SK-N-SH treated with all-trans-retinoic acid at 6 μM for 48 hours (cell line): Measurements from ENCODE around the gene MAST1.

ENCODE experiments used
- ARNTL ChIP-seq: fragments of 450-650 bp; formaldehyde crosslinking; IDR thresholded peaks from 2 replicates; pipeline ENCODE4 v1.5.0; 2020; ENCODE audit warnings: low read depth, mild to moderate bottlenecking, moderate library complexity, borderline replicate concordance
- CSDC2 ChIP-seq: fragments of 250-450 bp; sonication (Bioruptor Pico); IDR thresholded peaks from 2 replicates; pipeline ENCODE4 v1.5.0; 2020; ENCODE audit warnings: mild to moderate bottlenecking, moderate library complexity
- ESRRG ChIP-seq: fragments of 250-450 bp; sonication (Bioruptor Pico); IDR thresholded peaks from 2 replicates; pipeline ENCODE4 v1.6.1; 2021; ENCODE audit warnings: mild to moderate bottlenecking
- GLIS3 ChIP-seq: fragments of 250-450 bp; sonication (Bioruptor Pico); IDR thresholded peaks from 2 replicates; pipeline ENCODE4 v1.5.0; 2020; ENCODE audit warnings: mild to moderate bottlenecking, moderate library complexity
- OSR1 ChIP-seq: fragments of 250-450 bp; sonication (Bioruptor Pico); IDR thresholded peaks from 2 replicates; pipeline ENCODE4 v1.8.0; 2022; ENCODE audit warnings: moderate library complexity, mild to moderate bottlenecking, inconsistent platforms
- PATZ1 ChIP-seq: fragments of 250-450 bp; sonication (Bioruptor Pico); IDR thresholded peaks from 2 replicates; pipeline ENCODE4 v1.8.0; 2020; ENCODE audit warnings: mild to moderate bottlenecking, moderate library complexity, borderline replicate concordance
- POU6F1 ChIP-seq: fragments of 250-450 bp; sonication (Bioruptor Pico); IDR thresholded peaks from 2 replicates; pipeline ENCODE4 v1.8.0; 2021; ENCODE audit warnings: low read depth, mild to moderate bottlenecking, moderate library complexity, borderline replicate concordance
- PPARA ChIP-seq: fragments of 250-450 bp; sonication (Bioruptor Pico); IDR thresholded peaks from 2 replicates; pipeline ENCODE4 v1.5.0; 2020; ENCODE audit warnings: mild to moderate bottlenecking, borderline replicate concordance
- RARB ChIP-seq: fragments of 250-450 bp; sonication (Bioruptor Pico); IDR thresholded peaks from 2 replicates; pipeline ENCODE4 v1.8.0; 2021; ENCODE audit warnings: mild to moderate bottlenecking, moderate library complexity
- SNAI2 ChIP-seq: fragments of 250-450 bp; sonication (Bioruptor Pico); IDR thresholded peaks from 2 replicates; pipeline ENCODE4 v1.5.0; 2020; ENCODE audit warnings: mild to moderate bottlenecking, moderate library complexity
- ZFP3 ChIP-seq: fragments of 250-450 bp; sonication (Bioruptor Pico); IDR thresholded peaks from 2 replicates; pipeline ENCODE4 v1.5.0; 2020; ENCODE audit warnings: mild to moderate bottlenecking, moderate library complexity
- ZFP30 ChIP-seq: fragments of 450-650 bp; formaldehyde crosslinking; IDR thresholded peaks from 2 replicates; pipeline ENCODE4 v1.5.0; 2022; ENCODE audit warnings: mild to moderate bottlenecking, moderate library complexity
- ZNF565 ChIP-seq: fragments of 450-650 bp; formaldehyde crosslinking; conservative IDR thresholded peaks from 2 replicates; pipeline ENCODE4 v1.5.0; 2020; ENCODE audit warnings: low read depth, mild to moderate bottlenecking, moderate library complexity
- ZNF70 ChIP-seq: fragments of 450-650 bp; formaldehyde crosslinking; IDR thresholded peaks from 2 replicates; pipeline ENCODE4 v1.5.0; 2020; ENCODE audit warnings: mild to moderate bottlenecking, moderate library complexity

GRCh38 chr19:12864721-12865715, 26.7 kb downstream of the MAST1 start:
- no peak for TF ChIP-seq PATZ1 (CRISPR knock-in tag)
- TF ChIP-seq RARB, result no peak
- TF ChIP-seq ESRRG, result no peak
- TF ChIP-seq ZNF565 (CRISPR knock-in tag), result no peak
- TF ChIP-seq GLIS3, result no peak
- TF ChIP-seq POU6F1 (CRISPR knock-in tag), result no peak
- TF ChIP-seq ZNF70 (CRISPR knock-in tag), result no peak
- TF ChIP-seq PPARA (CRISPR knock-in tag), result no peak
- no peak for TF ChIP-seq ZFP3 (CRISPR knock-in tag)
- no peak for TF ChIP-seq SNAI2 (CRISPR knock-in tag)
- TF ChIP-seq ARNTL (CRISPR knock-in tag), result no peak
- TF ChIP-seq CSDC2 (CRISPR knock-in tag), result no peak
- no peak for TF ChIP-seq OSR1 (CRISPR knock-in tag)
- TF ChIP-seq ZFP30 (CRISPR knock-in tag), result no peak
